HL-60 (cell line): Measurements from ENCODE around the gene FGF4.

Source experiments
- DNase-seq, 2 experiments: peaks; one replicate each; pipeline ENCODE4 v3.0.0-alpha.2; 2010 to 2020; ENCODE audit warnings: low read depth in 1 of 2, low spot score in 1 of 2
- H3K27ac ChIP-seq: fragments of 250-450 bp; sonication (Bioruptor Pico); replicated peaks from 2 replicates; pipeline ENCODE4 v1.5.1; 2020; ENCODE audit warnings: mild to moderate bottlenecking, moderate library complexity
- H3K27me3 ChIP-seq: fragments of 250-450 bp; sonication (Bioruptor Pico); 2 replicates; pipeline ENCODE4 v1.5.1; 2021; ENCODE audit warnings: mild to moderate bottlenecking, moderate library complexity; ENCODE audit not compliant: insufficient read depth, poor library complexity, severe bottlenecking
- H3K4me3 ChIP-seq: replicated peaks from 2 replicates; pipeline ENCODE4 v1.5.1; 2011; ENCODE audit warnings: mild to moderate bottlenecking, control low read depth, low read length; ENCODE audit not compliant: insufficient read depth
- CTCF ChIP-seq: IDR thresholded peaks from one replicate; pipeline ENCODE4 v1.5.1; 2011; ENCODE audit warnings: low read length, control low read depth, inconsistent platforms; ENCODE audit not compliant: insufficient read depth
- GABPA ChIP-seq: IDR thresholded peaks from 2 replicates; pipeline ENCODE4 v1.6.1; 2012; ENCODE audit warnings: low read depth
- POLR2AphosphoS5 ChIP-seq: IDR thresholded peaks from 2 replicates; pipeline ENCODE4 v1.6.1; 2012; ENCODE audit warnings: low read depth
- SPI1 ChIP-seq: IDR thresholded peaks from 2 replicates; pipeline ENCODE4 v1.6.1; 2012; ENCODE audit warnings: low read depth, mild to moderate bottlenecking, borderline replicate concordance
- TF ChIP-seq, protein P1 (sequence below): IDR thresholded peaks from 2 replicates; pipeline ENCODE4 v1.6.1; 2012; ENCODE audit warnings: low read depth; ENCODE audit not compliant: insufficient replicate concordance

Gene FGF4

GRCh38 chr11:69734841-69735240 is 40.3 kb downstream of the FGF4 start:
- no peak for TF ChIP-seq GABPA
- DNase-seq: no peak

GRCh38 chr11:69734367-69734766 is 40.8 kb downstream of the FGF4 start:
- Histone ChIP-seq H3K4me3 (no peak overlapping the region), H3K27ac (no peak overlapping the region), H3K27me3 (no peaks in the 10 kb centered on the region)
- no peak for TF ChIP-seq CTCF
- TF ChIP-seq POLR2AphosphoS5: no peak
- TF ChIP-seq SPI1: no peak
- TF ChIP-seq GABPA: no peak
- TF ChIP-seq, protein P1, sequence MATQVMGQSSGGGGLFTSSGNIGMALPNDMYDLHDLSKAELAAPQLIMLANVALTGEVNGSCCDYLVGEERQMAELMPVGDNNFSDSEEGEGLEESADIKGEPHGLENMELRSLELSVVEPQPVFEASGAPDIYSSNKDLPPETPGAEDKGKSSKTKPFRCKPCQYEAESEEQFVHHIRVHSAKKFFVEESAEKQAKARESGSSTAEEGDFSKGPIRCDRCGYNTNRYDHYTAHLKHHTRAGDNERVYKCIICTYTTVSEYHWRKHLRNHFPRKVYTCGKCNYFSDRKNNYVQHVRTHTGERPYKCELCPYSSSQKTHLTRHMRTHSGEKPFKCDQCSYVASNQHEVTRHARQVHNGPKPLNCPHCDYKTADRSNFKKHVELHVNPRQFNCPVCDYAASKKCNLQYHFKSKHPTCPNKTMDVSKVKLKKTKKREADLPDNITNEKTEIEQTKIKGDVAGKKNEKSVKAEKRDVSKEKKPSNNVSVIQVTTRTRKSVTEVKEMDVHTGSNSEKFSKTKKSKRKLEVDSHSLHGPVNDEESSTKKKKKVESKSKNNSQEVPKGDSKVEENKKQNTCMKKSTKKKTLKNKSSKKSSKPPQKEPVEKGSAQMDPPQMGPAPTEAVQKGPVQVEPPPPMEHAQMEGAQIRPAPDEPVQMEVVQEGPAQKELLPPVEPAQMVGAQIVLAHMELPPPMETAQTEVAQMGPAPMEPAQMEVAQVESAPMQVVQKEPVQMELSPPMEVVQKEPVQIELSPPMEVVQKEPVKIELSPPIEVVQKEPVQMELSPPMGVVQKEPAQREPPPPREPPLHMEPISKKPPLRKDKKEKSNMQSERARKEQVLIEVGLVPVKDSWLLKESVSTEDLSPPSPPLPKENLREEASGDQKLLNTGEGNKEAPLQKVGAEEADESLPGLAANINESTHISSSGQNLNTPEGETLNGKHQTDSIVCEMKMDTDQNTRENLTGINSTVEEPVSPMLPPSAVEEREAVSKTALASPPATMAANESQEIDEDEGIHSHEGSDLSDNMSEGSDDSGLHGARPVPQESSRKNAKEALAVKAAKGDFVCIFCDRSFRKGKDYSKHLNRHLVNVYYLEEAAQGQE: no peak
- DNase-seq: no peak

More at GRCh38 chr11:69734841-69735240, 40.3 kb downstream of the FGF4 start:
- H3K27ac ChIP-seq: no peak overlapping the region
- H3K27me3 ChIP-seq: no peaks in the 10 kb centered on the region
- H3K4me3 ChIP-seq: no peak overlapping the region

DNA sequence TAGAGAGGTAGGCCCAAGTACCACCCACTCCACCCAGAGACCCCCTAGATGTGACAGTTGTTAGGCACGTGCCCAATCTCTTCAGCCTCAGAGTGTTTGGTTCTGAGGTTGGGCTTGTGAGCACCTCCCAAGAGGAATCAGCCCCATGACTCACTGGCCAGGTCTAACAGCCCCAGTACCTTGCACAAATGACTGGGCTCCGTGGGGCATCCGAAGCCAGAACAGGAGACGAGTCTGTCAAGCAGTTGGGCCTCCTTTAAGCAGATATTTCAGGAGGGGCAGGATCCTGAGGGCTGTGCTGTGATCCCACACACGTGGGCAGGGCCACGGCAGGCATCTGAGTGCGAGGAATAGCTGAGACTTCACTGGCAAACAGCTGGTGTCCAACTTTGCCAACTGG is 42.2 kb downstream of the FGF4 start:
- no peak overlapping the region for H3K4me3 ChIP-seq
- TF ChIP-seq GABPA (no peak), CTCF (no peak), POLR2AphosphoS5 (no peak)
- TF ChIP-seq, protein P1: no peak
- peaks cover 2% of the 10 kb centered on the region for H3K27me3 ChIP-seq
- no peak overlapping the region for H3K27ac ChIP-seq
- no peak for DNase-seq

GRCh38 chr11:69731110-69731509 is 44.0 kb downstream of the FGF4 start:
- TF ChIP-seq GABPA (no peak), SPI1 (no peak), POLR2AphosphoS5 (no peak), CTCF (no peak)
- TF ChIP-seq, protein P1: no peak
- peaks cover 2% of the 10 kb centered on the region for H3K27me3 ChIP-seq
- no peak overlapping the region for H3K27ac ChIP-seq
- DNase-seq: no peak
- H3K4me3 ChIP-seq: no peak overlapping the region
